H1 (cell line): ENCODE measurements around the gene SPTB. TPM values are rescaled to one million over a fixed set of nuclear protein-coding genes. Genes with fewer than 3 reads are reported as not detected.

Experiments
- CTCF ChIA-PET: fragments of 300-600 bp; sonication (Branson Sonifier 250); formaldehyde crosslinking; loops from one replicate; lab custom pipeline; 2021; ENCODE audit not compliant: partially characterized antibody; lab: Charles Lee
- POLR2A ChIA-PET: fragments of 300-600 bp; sonication (Branson Sonifier 250); formaldehyde crosslinking; loops from one replicate; lab custom pipeline; 2021; ENCODE audit warnings: inconsistent platforms; ENCODE audit not compliant: partially characterized antibody; lab: Charles Lee
- DNase-seq, 2 experiments: peaks; one replicate each; pipeline versions ENCODE4 v3.0.0 to v3.0.0-alpha.2; 2010 to 2022; ENCODE audit warnings: low spot score in 2 of 2, low read depth in 1 of 2, mixed read lengths in 1 of 2
- FAIRE-seq: peaks from 2 replicates; lab custom pipeline; 2011; peaks lifted over from hg19 to GRCh38; lab: Jason Lieb, UNC
- H2AFZ ChIP-seq: 2 replicates; pipeline ENCODE4 v1.8.1; 2012; ENCODE audit warnings: low read length, inconsistent platforms
- H2AK5ac ChIP-seq: 2 replicates; pipeline ENCODE4 v1.6.1; 2013; ENCODE audit warnings: low read depth, low read length
- H2BK120ac ChIP-seq: replicated peaks from 2 replicates; pipeline ENCODE3; 2013; ENCODE audit warnings: low read depth, low read length, inconsistent platforms
- H2BK12ac ChIP-seq: 2 replicates; pipeline ENCODE4 v1.6.1; 2013; ENCODE audit warnings: low read depth, low read length
- H2BK15ac ChIP-seq: 2 replicates; pipeline ENCODE4 v1.6.1; 2013; ENCODE audit warnings: low read length
- H2BK20ac ChIP-seq: 2 replicates; pipeline ENCODE4 v1.6.1; 2013; ENCODE audit warnings: low read length
- H2BK5ac ChIP-seq: 2 replicates; pipeline ENCODE4 v1.6.1; 2013; ENCODE audit warnings: low read depth, low read length
- H3K14ac ChIP-seq: 2 replicates; pipeline ENCODE4 v1.6.1; 2013; ENCODE audit warnings: inconsistent platforms; ENCODE audit not compliant: insufficient read length
- H3K18ac ChIP-seq: 2 replicates; pipeline ENCODE4 v1.6.1; 2013; ENCODE audit warnings: low read length; ENCODE audit errors: extremely low read depth
- H3K23ac ChIP-seq: 2 replicates; pipeline ENCODE4 v1.6.1; 2013; ENCODE audit warnings: inconsistent platforms; ENCODE audit not compliant: insufficient read length
- H3K23me2 ChIP-seq: 2 replicates; pipeline ENCODE4 v1.6.1; 2013; ENCODE audit warnings: low read depth, low read length
- H3K27ac ChIP-seq: 2 replicates; pipeline ENCODE4 v1.6.1; 2011; ENCODE audit warnings: low read depth, low read length, inconsistent platforms
- H3K27me3 ChIP-seq, 4 experiments: replicated peaks in 1 of 4; 1 replicate in 1 of 4; 2 replicates in 3 of 4; pipeline versions ENCODE4 v1.6.1 to v1.8.1; 2011 to 2013; ENCODE audit warnings: low read length in 3 of 4, mild to moderate bottlenecking in 3 of 4, inconsistent platforms in 2 of 4, mixed read lengths in 2 of 4, moderate library complexity in 1 of 4; ENCODE audit not compliant: control insufficient read depth in 3 of 4, insufficient read depth in 3 of 4; ENCODE audit errors: extremely low read depth in 1 of 4
- H3K36me3 ChIP-seq, 4 experiments: 2 replicates each; pipeline versions ENCODE4 v1.6.1 to v1.8.1; 2011 to 2013; ENCODE audit warnings: mild to moderate bottlenecking in 4 of 4, low read length in 3 of 4, moderate library complexity in 2 of 4, control low read depth in 1 of 4, inconsistent platforms in 1 of 4; ENCODE audit not compliant: insufficient read depth in 4 of 4, control insufficient read depth in 2 of 4
- H3K4ac ChIP-seq: replicated peaks from 2 replicates; pipeline ENCODE3; 2013; ENCODE audit warnings: low read length, low read depth, mixed read lengths, inconsistent platforms; ENCODE audit not compliant: insufficient read length
- H3K4me1 ChIP-seq, 4 experiments: replicated peaks in 1 of 4; 1 replicate in 1 of 4; 2 replicates in 3 of 4; pipeline versions ENCODE4 v1.6.1 to v1.8.1; 2011 to 2013; ENCODE audit warnings: low read length in 3 of 4, inconsistent platforms in 2 of 4, mixed read lengths in 1 of 4; ENCODE audit not compliant: insufficient read depth in 4 of 4, control insufficient read depth in 3 of 4
- H3K4me2 ChIP-seq, 2 experiments: 2 replicates each; pipeline versions ENCODE4 v1.6.1 to v1.8.1; 2011 to 2013; ENCODE audit warnings: low read depth in 2 of 2, low read length in 2 of 2, control low read depth in 1 of 2, inconsistent platforms in 1 of 2, mild to moderate bottlenecking in 1 of 2; ENCODE audit not compliant: insufficient read depth in 1 of 2
- H3K4me3 ChIP-seq, 4 experiments: fragments of 200-600, 300-600 bp in 1 of 4; sonication (generic), shearing (Covaris generic), sonication (Bioruptor Twin) in 1 of 4; 2 replicates each; pipeline versions ENCODE4 v1.5.1 to v1.8.1; 2011 to 2016; ENCODE audit warnings: low read length in 4 of 4, low read depth in 3 of 4, control low read depth in 2 of 4, inconsistent platforms in 2 of 4, mild to moderate bottlenecking in 2 of 4, mixed read lengths in 1 of 4, moderate library complexity in 1 of 4; ENCODE audit not compliant: insufficient read depth in 2 of 4; ENCODE audit errors: extremely low read depth in 1 of 4
- H3K56ac ChIP-seq: replicated peaks from 2 replicates; pipeline ENCODE3; 2013; ENCODE audit warnings: low read depth, mild to moderate bottlenecking, mixed read lengths, low read length, inconsistent platforms; ENCODE audit not compliant: insufficient read length
- H3K79me1 ChIP-seq: 2 replicates; pipeline ENCODE4 v1.6.1; 2013; ENCODE audit warnings: low read depth, low read length, control low read depth
- H3K79me2 ChIP-seq, 2 experiments: 2 replicates each; pipeline versions ENCODE4 v1.6.1 to v1.8.1; 2012 to 2013; ENCODE audit warnings: low read length in 2 of 2, mild to moderate bottlenecking in 2 of 2, inconsistent platforms in 1 of 2; ENCODE audit not compliant: insufficient read depth in 2 of 2, control insufficient read depth in 1 of 2
- H3K9ac ChIP-seq, 4 experiments: replicated peaks in 1 of 4; 1 replicate in 1 of 4; 2 replicates in 3 of 4; pipeline versions ENCODE4 v1.6.1 to v1.8.1; 2011 to 2013; ENCODE audit warnings: low read depth in 3 of 4, low read length in 3 of 4, control low read depth in 2 of 4, mild to moderate bottlenecking in 2 of 4, moderate library complexity in 2 of 4, inconsistent platforms in 1 of 4; ENCODE audit errors: extremely low read depth in 1 of 4
- H3K9me3 ChIP-seq, 2 experiments: 2 replicates each; pipeline versions ENCODE4 v1.6.1 to v1.8.1; 2012 to 2013; ENCODE audit warnings: mild to moderate bottlenecking in 2 of 2, moderate library complexity in 2 of 2, control low read depth in 1 of 2, inconsistent platforms in 1 of 2, low read depth in 1 of 2, low read length in 1 of 2, mixed read lengths in 1 of 2; ENCODE audit not compliant: insufficient read depth in 2 of 2
- H4K20me1 ChIP-seq, 2 experiments: replicated peaks in 1 of 2; 2 replicates each; pipeline versions ENCODE3 to v1.8.1; 2011 to 2013; ENCODE audit warnings: inconsistent platforms in 2 of 2, low read length in 2 of 2, mild to moderate bottlenecking in 1 of 2; ENCODE audit not compliant: insufficient read depth in 2 of 2, control insufficient read depth in 1 of 2
- H4K5ac ChIP-seq: 2 replicates; pipeline ENCODE4 v1.6.1; 2013; ENCODE audit warnings: low read length, low read depth, mixed read lengths, inconsistent platforms; ENCODE audit not compliant: insufficient read length
- H4K8ac ChIP-seq: 2 replicates; pipeline ENCODE4 v1.8.0; 2013; ENCODE audit warnings: mild to moderate bottlenecking, moderate library complexity, low read length, inconsistent platforms; ENCODE audit not compliant: insufficient read depth; ENCODE audit errors: extremely low read depth
- H4K91ac ChIP-seq: replicated peaks from 2 replicates; pipeline ENCODE3; 2013; ENCODE audit warnings: low read length, mixed read lengths, inconsistent platforms; ENCODE audit not compliant: insufficient read length
- ASH2L ChIP-seq: fragments of 200-600, 300-600 bp; sonication (generic); IDR thresholded peaks from one replicate; pipeline ENCODE4 v1.7.1; 2017; ENCODE audit warnings: low read length
- GTF2F1 ChIP-seq: IDR thresholded peaks from 2 replicates; pipeline ENCODE4 v1.6.1; 2012; ENCODE audit warnings: low read depth, low read length, improper control_type of control experiment, borderline replicate concordance
- JUND ChIP-seq: IDR thresholded peaks from 2 replicates; pipeline ENCODE4 v1.6.1; 2011; ENCODE audit warnings: mild to moderate bottlenecking, improper control_type of control experiment, low read length
- RAD21 ChIP-seq, 2 experiments: IDR thresholded peaks in 1 of 2; conservative IDR thresholded peaks in 1 of 2; 2 replicates each; pipeline ENCODE4 v1.6.1; 2011; ENCODE audit warnings: low read depth in 2 of 2, low read length in 2 of 2, improper control_type of control experiment in 1 of 2, inconsistent platforms in 1 of 2, mild to moderate bottlenecking in 1 of 2, moderate library complexity in 1 of 2
- SP4 ChIP-seq: IDR thresholded peaks from 2 replicates; pipeline ENCODE4 v1.6.1; 2012; ENCODE audit warnings: low read length, inconsistent platforms
- WGBS, 2 experiments: shearing (Covaris generic) in 1 of 2; methylation state at CpG; one replicate each; pipeline versions ENCODE4 v1.1.6 to v1.1.7; 2013 to 2015; ENCODE audit warnings: low lambda C conversion rate in 2 of 2, mixed read lengths in 2 of 2, inconsistent platforms in 1 of 2, low coverage in 1 of 2, missing lambda C conversion rate in 1 of 2; ENCODE audit not compliant: insufficient replicate concordance in 2 of 2, insufficient coverage in 1 of 2, insufficient read length in 1 of 2; ENCODE audit errors: extremely low coverage in 1 of 2, missing lambda C conversion rate in 1 of 2; 5-methylcytosine and 5-hydroxymethylcytosine counted together
- polyA plus RNA-seq, 7 experiments: library from polyadenylated mRNA; depleted of rRNA in 3 of 7; stranded (reverse) in 5 of 7; unstranded in 2 of 7; fragments of >200 nt in 5 of 7; fragments of 200-250 nt in 2 of 7; gene quantifications; 1 replicate in 5 of 7; 2 replicates in 1 of 7; 4 replicates in 1 of 7; pipeline versions ENCODE4 v1.2.1 to v1.2.3, GENCODE V29; 2011 to 2013; ENCODE audit warnings: missing spikeins in 2 of 7, mixed read lengths in 2 of 7
- total RNA-seq: library from RNA; stranded (reverse); fragmentation: NEBNext Ultra II Directional; extraction: Animal tissue kit (Norgen Biotek cat#: 25700); gene quantifications from 2 replicates; pipeline ENCODE4 v1.2.1, GENCODE V29; 2021

The SPTB gene
- total and polyA plus RNA-seq, 2 of the 8 experiments (the other 6 are each of a cell fraction or from before 2014, with no cell fraction given) = 0.30 to 2.4 TPM

GRCh38 chr14:64773577-64773976, 106.1 kb downstream of the SPTB start:
- no peak for DNase-seq
- Histone ChIP-seq H3K27me3 (no peaks in the 10 kb centered on the region), H3K4me1 (no peaks in the 10 kb centered on the region; a peak in 1 of 7 replicates), H2BK120ac (no peak overlapping the region), H3K56ac (no peak overlapping the region), H2BK20ac (no peak overlapping the region), H2AK5ac (0 out of 2 replicates have a peak overlapping the region, but pooled peaks have one; percentile 3), H3K79me1 (no peaks in the 10 kb centered on the region), H4K91ac (no peak overlapping the region), H3K23ac (no peak overlapping the region), H3K79me2 (no peaks in the 10 kb centered on the region), H3K27ac (no peak overlapping the region), H4K8ac (no peak overlapping the region), H3K36me3 (no peaks in the 10 kb centered on the region), H3K4me2 (no peak overlapping the region)
- ChIA-PET CTCF (interaction anchor here (0.8 to 9.1 kb wide), 16 partner anchors 8 to 137 kb away, joined by 3 to 96 read pairs (median 8); no protein-coding TSS in a partner anchor), POLR2A (no interaction called here)
- TF ChIP-seq GTF2F1 (no peak), ASH2L (no peak), JUND (no peak), SP4 (no peak), RAD21 (IDR thresholded peaks at IDR 0.05 in 1 of 2, conservative IDR thresholded peaks at IDR 0.05 in 1 of 2; ENCODE audit: low read depth in 2 of 2, low read length in 2 of 2) (no peak)
- TF ChIP-seq, all 59 proteins: peak for 0
- H2AFZ ChIP-seq = no peak overlapping the region
- H2BK15ac ChIP-seq = no peak overlapping the region
- H3K14ac ChIP-seq = no peak overlapping the region
- FAIRE-seq = no peak
- H3K18ac ChIP-seq = no peak overlapping the region
- H2BK5ac ChIP-seq = no peak overlapping the region
- H3K9me3 ChIP-seq = peaks cover 15 to 26% of the 10 kb centered on the region in 2 experiments
- 94% methylated on average over 3 of the region's 3 CpGs; no CpG with 5 or more reads in 1 of the 2 experiments for whole genome bisulfite sequencing, 2 experiments
- no peaks in the 10 kb centered on the region for H3K23me2 ChIP-seq
- no peak overlapping the region for H4K5ac ChIP-seq
- no peak overlapping the region for H3K4ac ChIP-seq
- no peak overlapping the region for H3K9ac ChIP-seq
- H3K4me3 ChIP-seq = no peak overlapping the region
- H2BK12ac ChIP-seq = no peak overlapping the region
- H4K20me1 ChIP-seq = no peaks in the 10 kb centered on the region
